ENCODE measurements around the gene BCL7C. TPM values are rescaled to one million over a fixed set of nuclear protein-coding genes. Genes with fewer than 3 reads are reported as not detected.

Gene BCL7C
- total and polyA plus RNA-seq, 12 donors: 24.2 to 68.8 (median 27.5) TPM

GRCh38 chr16:30846649-30847402 lies 47.1 kb downstream of the BCL7C start:
- Histone ChIP-seq H3K4me1 (peaks cover 4 to 29% (median 13%) of the 10 kb centered on the region in 9 donors), H3K9me3 (no peaks in the 10 kb centered on the region), H3K4me3 (no peak overlapping the region), H3K27me3 (no peaks in the 10 kb centered on the region), H3K27ac (peak overlapping the region in 3 of 10 donors; percentile 10 to 45 (median 36)), H3K36me3 (no peaks in the 10 kb centered on the region)
- 59 to 69% methylated on average over 4 of the region's 4 CpGs for WGBS, 2 donors
- TF ChIP-seq CTCF (IDR thresholded peaks at IDR 0.05): no peak
- intact Hi-C loops (cut with DNase I): loop anchor here in 5 of 10 donors (5.0 to 10.0 kb wide), 6 partner anchors 45 to 75 kb away; partner anchors contain the start of genes BCL7C (in 1 of the 5) and FBXL19 (in 1 of the 5)
- peak in 5 of 8 donors; percentile 30 to 53 (median 43) for ATAC-seq
- DNase-seq: peak in 1 of 2 donors; percentile 22

GRCh38 chr16:30844671-30845449 lies 49.0 kb downstream of the BCL7C start:
- Histone ChIP-seq H3K9me3 (no peaks in the 10 kb centered on the region), H3K27ac (peak overlapping the region in 9 of 10 donors; percentile 27 to 71 (median 63)), H3K4me1 (peaks cover 4 to 29% (median 13%) of the 10 kb centered on the region in 9 donors), H3K36me3 (no peaks in the 10 kb centered on the region), H3K27me3 (no peaks in the 10 kb centered on the region), H3K4me3 (peak overlapping the region in 6 of 10 donors; percentile 28 to 39 (median 35))
- DNase-seq (peak; percentile 22 to 88), ATAC-seq (peak; percentile 74 to 91 (median 86))
- WGBS, 2 donors: 26 to 28% methylated on average over 8 of the region's 8 CpGs
- TF ChIP-seq CTCF (IDR thresholded peaks at IDR 0.05): peak; percentile 83 to 92 (median 89)
- intact Hi-C loops (cut with DNase I): loop anchor here (1.0 to 10.0 kb wide), 11 partner anchors 47 to 77 kb away; partner anchors contain the start of genes FBXL19 (in 3 of the 10) and BCL7C (in 2 of the 10)

GRCh38 chr16:30844346-30844670 lies 49.6 kb downstream of the BCL7C start:
- H3K36me3 ChIP-seq: no peaks in the 10 kb centered on the region
- no peak for TF ChIP-seq CTCF (IDR thresholded peaks at IDR 0.05)
- ATAC-seq: no peak
- DNase-seq: no peak
- H3K27ac ChIP-seq: peak overlapping the region in 5 of 10 donors; percentile 10 to 71 (median 66)
- H3K9me3 ChIP-seq: no peaks in the 10 kb centered on the region
- H3K4me1 ChIP-seq: peaks cover 4 to 29% (median 13%) of the 10 kb centered on the region in 9 donors
- peak overlapping the region in 1 of 10 donors; percentile 28 for H3K4me3 ChIP-seq
- WGBS, 2 donors: 86 to 94% methylated on average over 1 of the region's 1 CpG
- H3K27me3 ChIP-seq: no peaks in the 10 kb centered on the region
- intact Hi-C loops (cut with DNase I): loop anchor here (1.0 to 10.0 kb wide), 8 partner anchors 50 to 78 kb away; partner anchors contain the start of genes FBXL19 (in 2 of the 10) and BCL7C (in 1 of the 10)

GRCh38 chr16:30843501-30843900 lies 50.4 kb downstream of the BCL7C start:
- ATAC-seq: no peak
- WGBS, 2 donors: 93 to 95% methylated on average over 5 of the region's 5 CpGs
- intact Hi-C loops (cut with DNase I): loop anchor here in 6 of 10 donors (5.0 to 10.0 kb wide), 3 partner anchors 59 to 79 kb away; partner anchors contain the start of gene FBXL19 (in 2 of the 6)

More at GRCh38 chr16:30843501-30843900, 50.4 kb downstream of the BCL7C start:
- H3K9me3 ChIP-seq: no peaks in the 10 kb centered on the region
- no peak for TF ChIP-seq CTCF (IDR thresholded peaks at IDR 0.05)
- H3K27ac ChIP-seq: no peak overlapping the region
- peaks cover 4 to 29% (median 13%) of the 10 kb centered on the region in 9 donors for H3K4me1 ChIP-seq
- DNase-seq: no peak
- H3K36me3 ChIP-seq: no peaks in the 10 kb centered on the region
- no peak overlapping the region for H3K4me3 ChIP-seq
- H3K27me3 ChIP-seq: no peaks in the 10 kb centered on the region
